NCI-H345 treated with DMSO at 0.1 percent for 48 hours (cell line): ENCODE results near the gene ANAPC1.
"Not testable (repeated sequence)": the region's sequence is repeated elsewhere in the genome, so short reads cannot be mapped to it uniquely, and the experiment has no call there.

Source experiments
- DNase-seq: peaks from one replicate; lab custom pipeline; 2025; ENCODE audit not compliant: unreplicated experiment; lab: John Stamatoyannopoulos, UW

ANAPC1 gene

GRCh38 chr2:111735838-111736721 is 147.9 kb downstream of the ANAPC1 start:
- not testable (repeated sequence) for DNase-seq

DNA sequence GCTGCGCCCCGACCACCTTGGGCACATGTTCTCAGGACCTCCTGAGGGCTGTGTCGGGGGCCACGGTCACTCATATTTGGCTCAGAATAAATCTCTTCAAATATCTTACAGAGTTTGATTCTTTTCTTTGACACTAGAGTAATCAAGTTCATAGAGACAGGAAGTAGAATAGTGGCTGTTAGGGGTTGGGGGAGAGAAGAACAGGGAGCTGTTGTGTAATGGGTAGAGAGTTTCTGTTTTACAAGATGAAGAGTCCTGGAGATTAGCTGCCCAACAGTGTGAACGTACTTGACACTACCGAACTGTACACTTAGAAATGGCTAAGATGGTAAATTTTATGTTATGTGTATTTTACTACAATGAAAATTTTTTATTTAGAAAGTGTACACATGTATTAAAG is 148.6 kb downstream of the ANAPC1 start:
- DNase-seq = not testable (repeated sequence)

DNA sequence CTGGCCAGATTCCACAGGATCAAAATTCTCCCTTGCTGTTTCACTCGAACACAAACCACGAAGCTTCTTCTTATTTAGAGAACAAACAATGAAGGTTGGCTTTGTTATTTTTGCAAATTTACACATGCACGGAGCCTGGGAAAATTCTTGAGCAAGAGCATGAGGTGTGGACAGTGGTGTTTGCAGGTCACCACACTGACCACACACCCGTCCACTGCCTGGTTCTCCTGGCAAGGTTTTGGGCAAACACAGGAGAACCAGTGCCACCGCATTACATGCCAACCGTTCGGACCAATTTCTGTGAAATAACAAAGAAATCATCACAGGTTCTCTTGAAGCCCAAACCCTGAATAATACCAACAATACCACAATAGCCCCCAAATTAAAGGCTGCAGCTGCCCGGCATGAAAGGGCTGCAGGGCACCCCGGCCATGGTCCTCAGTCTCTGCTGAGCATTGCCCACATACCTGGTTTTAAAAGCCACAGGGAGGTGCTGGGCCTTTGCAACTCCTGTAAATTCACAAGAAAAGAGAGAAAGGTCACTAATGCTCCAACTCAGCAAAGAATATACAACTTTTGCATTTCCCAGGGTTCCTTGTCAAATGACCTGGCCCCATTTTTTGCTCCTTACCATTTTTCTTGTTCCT is 154.1 kb downstream of the ANAPC1 start:
- not testable (repeated sequence) for DNase-seq

- not testable (repeated sequence) for DNase-seq
These were observed 156.3 kb downstream of the ANAPC1 start for GRCh38 chr2:111727611-111728110.

DNA sequence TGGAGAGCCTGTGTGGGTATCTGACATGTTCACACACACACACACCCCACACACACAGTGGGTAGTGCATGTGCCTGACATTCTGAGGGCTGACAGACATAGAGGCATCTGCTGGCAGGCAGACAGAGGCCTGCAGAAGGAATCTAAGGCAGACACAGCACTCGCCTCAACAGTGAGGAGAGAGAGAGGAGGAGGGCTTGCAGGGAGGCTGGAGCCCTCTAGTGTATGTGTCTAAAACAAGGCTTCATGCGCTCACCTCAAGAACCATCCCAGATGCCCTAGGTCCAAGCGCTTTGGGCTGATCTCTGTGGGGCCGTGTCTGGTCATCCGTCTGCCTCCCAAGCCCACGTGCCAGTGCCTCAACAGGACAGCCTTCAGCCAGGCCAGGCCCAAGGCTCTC is 158.3 kb downstream of the ANAPC1 start:
- not testable (repeated sequence) for DNase-seq

DNA sequence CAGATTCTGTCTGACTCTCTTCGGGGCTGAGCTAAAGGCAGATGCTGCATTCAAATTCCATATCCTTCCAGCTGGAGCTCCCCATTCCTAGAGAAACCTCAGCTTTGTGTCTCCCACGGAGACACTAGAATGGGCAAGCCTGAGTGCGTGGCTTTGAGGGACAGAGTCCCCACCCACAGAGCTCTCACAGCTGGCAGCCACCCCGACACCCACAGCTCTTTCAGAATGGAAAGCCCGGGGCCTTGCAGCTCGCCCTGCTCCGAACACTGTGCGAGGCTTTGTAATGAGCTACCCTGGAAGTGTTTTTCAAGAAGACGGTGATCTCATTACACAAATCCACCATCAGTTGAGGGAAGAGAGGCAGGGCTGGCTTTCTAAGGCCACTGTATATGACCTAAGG is 164.4 kb downstream of the ANAPC1 start:
- not testable (repeated sequence) for DNase-seq
